Endothelial cell of umbilical vein (primary cell): ENCODE data around the gene TRIM2. TPM values are rescaled to one million over a fixed set of nuclear protein-coding genes. Genes with fewer than 3 reads are reported as not detected.

Experiments
- BruUV-seq: library from RNA; stranded (reverse); fragments of 400-500 nt; replicated peaks from 2 replicates; lab custom pipeline; 2021; lab: Mats Ljungman, UMichigan
- CTCF ChIA-PET: fragments of 300-600, 350-600 bp; sonication (Branson Sonifier 250); formaldehyde crosslinking; loops from one replicate; lab custom pipeline; 2021; ENCODE audit warnings: antibody characterized with exemption, inconsistent platforms; lab: Charles Lee
- POLR2A ChIA-PET: fragments of 300-600, 350-600 bp; sonication (Branson Sonifier 250); formaldehyde crosslinking; loops from one replicate; lab custom pipeline; 2021; ENCODE audit warnings: antibody characterized with exemption, inconsistent platforms; lab: Charles Lee
- DNase-seq: peaks from one replicate; pipeline ENCODE4 v3.0.0-alpha.2; 2011; ENCODE audit warnings: low read depth, low spot score
- FAIRE-seq: peaks from 2 replicates; lab custom pipeline; 2011; peaks lifted over from hg19 to GRCh38; lab: Jason Lieb, UNC
- H2AFZ ChIP-seq: 2 replicates; pipeline ENCODE4 v1.6.0; 2012; ENCODE audit warnings: low read depth, low read length, control low read depth, inconsistent platforms
- H3K27ac ChIP-seq: 2 replicates; pipeline ENCODE4 v1.5.1; 2011; ENCODE audit warnings: low read depth, mild to moderate bottlenecking, control low read depth, low read length, moderate library complexity; ENCODE audit not compliant: insufficient read depth
- H3K27me3 ChIP-seq, 2 experiments: 2 replicates each; pipeline versions ENCODE4 v1.6.0 to v1.6.1; 2011; ENCODE audit warnings: low read length in 2 of 2, mixed read lengths in 1 of 2; ENCODE audit not compliant: control insufficient read depth in 2 of 2, insufficient read depth in 2 of 2
- H3K36me3 ChIP-seq, 2 experiments: 2 replicates in 1 of 2; 3 replicates in 1 of 2; pipeline ENCODE4 v1.5.1; 2011; ENCODE audit warnings: low read length in 2 of 2, mild to moderate bottlenecking in 1 of 2, moderate library complexity in 1 of 2; ENCODE audit not compliant: control insufficient read depth in 2 of 2, insufficient read depth in 2 of 2; ENCODE audit errors: extremely low read depth in 1 of 2
- H3K4me1 ChIP-seq: 3 replicates; pipeline ENCODE4 v1.5.1; 2011; ENCODE audit warnings: mild to moderate bottlenecking, low read length; ENCODE audit not compliant: control insufficient read depth, insufficient read depth; ENCODE audit errors: extremely low read depth
- H3K4me2 ChIP-seq: 2 replicates; pipeline ENCODE4 v1.6.1; 2011; ENCODE audit warnings: low read length, control low read depth, mixed read lengths; ENCODE audit not compliant: insufficient read depth
- H3K4me3 ChIP-seq, 3 experiments: fragments of 200-600 bp in 1 of 3; sonication (generic), shearing (Covaris generic) in 1 of 3; replicated peaks in 1 of 3; 2 replicates each; pipeline ENCODE4 v1.5.1; 2011 to 2016; ENCODE audit warnings: control low read depth in 3 of 3, low read length in 3 of 3, mild to moderate bottlenecking in 2 of 3, inconsistent platforms in 1 of 3, low read depth in 1 of 3, moderate library complexity in 1 of 3; ENCODE audit not compliant: insufficient read depth in 1 of 3
- H3K79me2 ChIP-seq: 2 replicates; pipeline ENCODE4 v1.6.0; 2012; ENCODE audit warnings: low read length, inconsistent platforms; ENCODE audit not compliant: control insufficient read depth, insufficient read depth
- H3K9ac ChIP-seq: replicated peaks from 2 replicates; pipeline ENCODE3; 2011; ENCODE audit warnings: low read length, control low read depth; ENCODE audit not compliant: insufficient read depth; ENCODE audit errors: extremely low read depth
- H3K9me1 ChIP-seq: replicated peaks from 3 replicates; pipeline ENCODE4 v1.6.0; 2011; ENCODE audit warnings: mild to moderate bottlenecking, low read length; ENCODE audit not compliant: control insufficient read depth, insufficient read depth; ENCODE audit errors: extremely low read depth
- H3K9me3 ChIP-seq: replicated peaks from 2 replicates; pipeline ENCODE4 v1.5.1; 2012; ENCODE audit warnings: low read length, inconsistent platforms; ENCODE audit not compliant: control insufficient read depth, insufficient read depth
- H4K20me1 ChIP-seq: replicated peaks from 2 replicates; pipeline ENCODE3; 2011; ENCODE audit warnings: mild to moderate bottlenecking, low read length; ENCODE audit not compliant: control insufficient read depth, insufficient read depth; ENCODE audit errors: extremely low read depth
- EZH2 ChIP-seq: IDR thresholded peaks from 2 replicates; pipeline ENCODE4 v1.6.1; 2012; ENCODE audit warnings: borderline replicate concordance, low read depth, mild to moderate bottlenecking, moderate library complexity, low read length, inconsistent platforms; ENCODE audit not compliant: severe bottlenecking
- FOS ChIP-seq: IDR thresholded peaks from 2 replicates; pipeline ENCODE4 v1.6.1; 2011; ENCODE audit warnings: mild to moderate bottlenecking, low read length, moderate library complexity, borderline replicate concordance; ENCODE audit not compliant: insufficient read depth
- GATA2 ChIP-seq: IDR thresholded peaks from 2 replicates; pipeline ENCODE4 v1.7.0; 2011; ENCODE audit warnings: low read depth, mild to moderate bottlenecking, moderate library complexity, mixed read lengths, low read length; ENCODE audit not compliant: insufficient read length, insufficient read depth
- JUN ChIP-seq: IDR thresholded peaks from 2 replicates; pipeline ENCODE4 v1.6.1; 2011; ENCODE audit warnings: borderline replicate concordance, low read depth; ENCODE audit not compliant: insufficient read length, insufficient read depth
- MYC ChIP-seq: IDR thresholded peaks from one replicate; pipeline ENCODE4 v1.6.1; 2011; ENCODE audit warnings: mild to moderate bottlenecking, low read depth, low read length
- POLR2A ChIP-seq: IDR thresholded peaks from 2 replicates; pipeline ENCODE4 v1.6.1; 2012; ENCODE audit warnings: low read depth, mild to moderate bottlenecking, control low read depth, low read length
- POLR2AphosphoS5 ChIP-seq: IDR thresholded peaks from 2 replicates; pipeline ENCODE4 v1.6.1; 2012; ENCODE audit warnings: low read depth, mild to moderate bottlenecking, control low read depth, low read length, moderate library complexity; ENCODE audit not compliant: insufficient read depth
- dilution Hi-C: fragments of 300-500 bp; cut with MboI; formaldehyde crosslinking; loops from one replicate; pipeline ENCODE4 v1.15.0; 2019; ENCODE audit warnings: low sequenced_read_pairs; ENCODE audit not compliant: extremely low pct_ligation_motif_present
- intact Hi-C: fragments of 100-400 bp; cut with micrococcal nuclease; formaldehyde crosslinking; loops from one replicate; pipeline ENCODE4 v1.10.0; 2022
- polyA plus RNA-seq, 4 experiments: library from polyadenylated mRNA; depleted of rRNA in 3 of 4; stranded (reverse) in 3 of 4; unstranded in 1 of 4; fragments of >200 nt; gene quantifications; 2 replicates each; pipeline versions ENCODE4 v1.2.1 to v1.2.3, GENCODE V29; 2011 to 2012; ENCODE audit warnings: missing spikeins in 1 of 4
- total RNA-seq: library from RNA; stranded (reverse); gene quantifications from 2 replicates; pipeline ENCODE4 v1.2.3, GENCODE V29; 2021
- TF ChIP-seq, protein P1 (sequence below): IDR thresholded peaks from 2 replicates; pipeline ENCODE4 v1.6.1; 2011; ENCODE audit not compliant: insufficient read depth, insufficient read length
- TF ChIP-seq, protein P2 (sequence below), 2 donors: IDR thresholded peaks; 1 replicate in 1 of 2; 2 replicates in 1 of 2; pipeline ENCODE4 v1.5.1; 2011; ENCODE audit warnings: low read length in 2 of 2, mild to moderate bottlenecking in 2 of 2, moderate library complexity in 2 of 2, control low read depth in 1 of 2, inconsistent platforms in 1 of 2, low read depth in 1 of 2; ENCODE audit not compliant: insufficient read depth in 1 of 2; ENCODE audit errors: extremely low read depth in 1 of 2

The TRIM2 gene
- total and polyA plus RNA-seq, 2 donors (not counting 3 experiments of a cell fraction or from before 2014, with no cell fraction given): 6.8 to 19.7 TPM

DNA sequence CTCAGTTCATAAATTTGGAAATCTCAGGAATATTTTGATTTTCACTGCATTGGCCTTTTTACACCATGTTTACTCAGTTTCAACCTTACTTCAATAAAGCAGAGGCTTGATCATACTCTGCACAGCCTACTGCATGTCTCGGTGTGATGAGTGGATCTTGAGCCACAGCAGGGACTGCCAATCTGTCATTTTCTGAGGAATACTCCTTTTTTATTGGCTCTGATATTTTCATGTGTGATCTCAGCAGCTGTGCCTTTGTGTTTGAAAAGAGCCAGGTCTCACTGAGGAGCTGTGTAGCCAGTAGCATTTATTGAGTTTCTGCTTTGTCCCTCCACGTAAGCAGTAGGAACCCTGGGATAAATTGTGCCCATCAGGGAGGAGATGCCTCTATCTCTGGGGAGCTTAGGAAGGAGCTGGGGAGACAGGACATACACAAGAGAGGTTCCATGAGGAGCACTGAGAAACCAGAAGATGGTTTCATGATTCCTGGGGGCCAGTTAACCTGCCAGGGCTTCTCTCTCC, 18.9 kb upstream of the TRIM2 start:
- FAIRE-seq (no peak), DNase-seq (no peak)
- Histone ChIP-seq H3K27me3 (peaks cover 0 to 15% of the 10 kb centered on the region in 2 experiments), H3K4me1 (no peaks in the 10 kb centered on the region), H3K27ac (no peak overlapping the region), H3K79me2 (no peaks in the 10 kb centered on the region), H3K4me3 (no peak overlapping the region), H3K9ac (no peak overlapping the region), H3K9me3 (no peaks in the 10 kb centered on the region), H4K20me1 (no peaks in the 10 kb centered on the region), H3K9me1 (no peaks in the 10 kb centered on the region), H2AFZ (no peak overlapping the region), H3K36me3 (no peaks in the 10 kb centered on the region), H3K4me2 (no peak overlapping the region)
- dilution Hi-C loops (no loop called here), intact Hi-C loops (no loop called here)
- no TSS peak for BruUV-seq
- POLR2A ChIA-PET: no interaction called here
- CTCF ChIA-PET: interaction anchor here (0.7 kb wide), 1 partner anchor 15 kb away, joined by 3 read pairs; no protein-coding TSS in a partner anchor
- TF ChIP-seq JUN: no peak
- no peak for TF ChIP-seq MYC
- TF ChIP-seq, protein P1, sequence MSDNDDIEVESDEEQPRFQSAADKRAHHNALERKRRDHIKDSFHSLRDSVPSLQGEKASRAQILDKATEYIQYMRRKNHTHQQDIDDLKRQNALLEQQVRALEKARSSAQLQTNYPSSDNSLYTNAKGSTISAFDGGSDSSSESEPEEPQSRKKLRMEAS: no peak
- no peak for TF ChIP-seq GATA2
- TF ChIP-seq FOS: no peak
- TF ChIP-seq POLR2AphosphoS5: no peak
- TF ChIP-seq, protein P2, sequence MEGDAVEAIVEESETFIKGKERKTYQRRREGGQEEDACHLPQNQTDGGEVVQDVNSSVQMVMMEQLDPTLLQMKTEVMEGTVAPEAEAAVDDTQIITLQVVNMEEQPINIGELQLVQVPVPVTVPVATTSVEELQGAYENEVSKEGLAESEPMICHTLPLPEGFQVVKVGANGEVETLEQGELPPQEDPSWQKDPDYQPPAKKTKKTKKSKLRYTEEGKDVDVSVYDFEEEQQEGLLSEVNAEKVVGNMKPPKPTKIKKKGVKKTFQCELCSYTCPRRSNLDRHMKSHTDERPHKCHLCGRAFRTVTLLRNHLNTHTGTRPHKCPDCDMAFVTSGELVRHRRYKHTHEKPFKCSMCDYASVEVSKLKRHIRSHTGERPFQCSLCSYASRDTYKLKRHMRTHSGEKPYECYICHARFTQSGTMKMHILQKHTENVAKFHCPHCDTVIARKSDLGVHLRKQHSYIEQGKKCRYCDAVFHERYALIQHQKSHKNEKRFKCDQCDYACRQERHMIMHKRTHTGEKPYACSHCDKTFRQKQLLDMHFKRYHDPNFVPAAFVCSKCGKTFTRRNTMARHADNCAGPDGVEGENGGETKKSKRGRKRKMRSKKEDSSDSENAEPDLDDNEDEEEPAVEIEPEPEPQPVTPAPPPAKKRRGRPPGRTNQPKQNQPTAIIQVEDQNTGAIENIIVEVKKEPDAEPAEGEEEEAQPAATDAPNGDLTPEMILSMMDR (IDR thresholded peaks at IDR 0.05; ENCODE audit: extremely low read depth in 1 of 2, insufficient read depth in 1 of 2, low read depth in 1 of 2, low read length in 2 of 2): no peak
- no peak for TF ChIP-seq EZH2
- no peak for TF ChIP-seq POLR2A
